Transverse colon (tissue), 4 donors: ENCODE results near the gene PARP4. TPM values are rescaled to one million over a fixed set of nuclear protein-coding genes. Genes with fewer than 3 reads are reported as not detected.
"Not testable (repeated sequence)": the region's sequence is repeated elsewhere in the genome, so short reads cannot be mapped to it uniquely, and the experiment has no call there.

Source experiments
- DNase-seq: peaks from one replicate; pipeline ENCODE4 v3.0.0-alpha.2; 2019
- H3K27ac ChIP-seq, 4 donors: fragments of 200-600 bp; sonication (generic); 2 replicates each; pipeline ENCODE4 v1.5.1; 2016 to 2018; ENCODE audit warnings: inconsistent platforms in 4 of 4
- H3K27me3 ChIP-seq: fragments of 200-600 bp; sonication (generic); 2 replicates; pipeline ENCODE4 v1.5.1; 2017; ENCODE audit warnings: inconsistent platforms
- H3K36me3 ChIP-seq, 4 donors: fragments of 200-600 bp; sonication (generic); 2 replicates each; pipeline ENCODE4 v1.5.1; 2017 to 2019; ENCODE audit warnings: inconsistent platforms in 4 of 4
- H3K4me1 ChIP-seq, 4 donors: fragments of 200-600 bp; sonication (generic); 2 replicates each; pipeline ENCODE4 v1.5.1; 2017 to 2020; ENCODE audit warnings: inconsistent platforms in 4 of 4
- H3K4me3 ChIP-seq, 4 donors: fragments of 200-600 bp; sonication (generic); 1 replicate in 1 of 4; 2 replicates in 3 of 4; pipeline versions ENCODE4 v1.5.1 to v1.6.1; 2017 to 2019; ENCODE audit warnings: inconsistent platforms in 4 of 4
- H3K9me3 ChIP-seq, 2 donors: fragments of 200-600 bp; sonication (generic); 2 replicates each; pipeline ENCODE4 v1.5.1; 2017 to 2019; ENCODE audit warnings: inconsistent platforms in 2 of 2
- EP300 ChIP-seq: sonication (generic); formaldehyde crosslinking; IDR thresholded peaks from one replicate; pipeline ENCODE4 v1.6.1; 2017; ENCODE audit warnings: antibody characterized with exemption, low read depth
- POLR2A ChIP-seq: fragments of 450-650 bp; IDR thresholded peaks from one replicate; pipeline ENCODE4 v1.6.1; 2016; ENCODE audit warnings: antibody characterized with exemption, mild to moderate bottlenecking, moderate library complexity
- POLR2AphosphoS5 ChIP-seq, 3 donors: sonication (generic); formaldehyde crosslinking; IDR thresholded peaks; one replicate each; pipeline ENCODE4 v1.6.1; 2016; ENCODE audit warnings: antibody characterized with exemption in 3 of 3
- WGBS, 2 donors: methylation state at CpG; one replicate each; pipeline ENCODE4 v1.1.5; 2018; ENCODE audit warnings: low coverage in 1 of 2; 5-methylcytosine and 5-hydroxymethylcytosine counted together
- in situ Hi-C, 4 donors: fragments of 200-750 bp; cut with MboI; loops; one replicate each; pipeline versions ENCODE4 v1.15.0 to v1.15.1; 2017; ENCODE audit warnings: low sequenced_read_pairs in 3 of 4, low pct_ligation_motif_present in 1 of 4, low pct_unique_long_range_greater_than_20kb in 1 of 4
- intact Hi-C: fragments of 100-400 bp; cut with DNase I; formaldehyde crosslinking; loops from one replicate; pipeline ENCODE4 v1.15.1; 2023; ENCODE audit warnings: low total_unique reads
- total RNA-seq, 4 donors: library from RNA; depleted of rRNA; stranded (reverse); fragments of >200 nt; gene quantifications; one replicate each; pipeline ENCODE4 v1.1.0, GENCODE V29; 2016
- TF ChIP-seq, protein P1 (sequence below), 5 experiments: fragments of 200-600 bp in 3 of 5; fragments of 450-650 bp in 2 of 5; sonication (generic) in 3 of 5; IDR thresholded peaks; 1 replicate in 2 of 5; 2 replicates in 3 of 5; pipeline ENCODE4 v1.5.1; 2016 to 2017; ENCODE audit warnings: antibody characterized with exemption in 5 of 5, inconsistent platforms in 3 of 5, mild to moderate bottlenecking in 2 of 5, moderate library complexity in 1 of 5

The PARP4 gene
- total RNA-seq, 4 donors from 2014 or later, result 120 to 176 (median 147) TPM

DNA sequence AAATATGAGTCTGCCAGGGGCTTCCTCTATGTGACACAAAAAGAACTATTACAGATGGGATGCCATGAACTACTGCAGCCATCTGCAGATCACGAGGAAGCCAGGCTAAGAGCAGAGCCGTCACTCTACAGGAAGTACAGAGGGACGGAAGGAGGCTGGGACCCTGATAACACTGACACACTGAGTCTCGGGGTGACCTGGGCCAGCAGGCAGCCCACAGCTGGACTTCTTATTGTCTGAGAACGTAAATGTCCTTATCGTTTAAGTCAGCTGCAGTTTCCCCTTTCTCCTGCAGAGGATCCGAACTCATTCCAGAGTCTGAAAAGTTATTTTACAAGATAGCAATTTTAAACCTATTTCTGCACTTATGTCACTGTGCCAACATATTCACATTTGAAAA is 20.7 kb downstream of the PARP4 start:
- H3K36me3 ChIP-seq, result peaks cover 0 to 83% (median 42%) of the 10 kb centered on the region in 4 donors
- in situ Hi-C loops (loop anchor here in 1 of 4 donors (25.0 kb wide), 1 partner anchor 205 kb away; no protein-coding TSS in a partner anchor), intact Hi-C loops (no loop called here)
- H3K9me3 ChIP-seq, result no peaks in the 10 kb centered on the region
- TF ChIP-seq POLR2AphosphoS5 (IDR thresholded peaks at IDR 0.05), result no peak
- H3K27ac ChIP-seq, result no peak overlapping the region
- no peaks in the 10 kb centered on the region for H3K27me3 ChIP-seq
- H3K4me1 ChIP-seq, result no peaks in the 10 kb centered on the region
- H3K4me3 ChIP-seq, result no peak overlapping the region
- WGBS, 2 donors, result 82% methylated on average over 7 of the region's 7 CpGs; no CpG with 5 or more reads in 1 of the 2 donors
- DNase-seq, result no peak

DNA sequence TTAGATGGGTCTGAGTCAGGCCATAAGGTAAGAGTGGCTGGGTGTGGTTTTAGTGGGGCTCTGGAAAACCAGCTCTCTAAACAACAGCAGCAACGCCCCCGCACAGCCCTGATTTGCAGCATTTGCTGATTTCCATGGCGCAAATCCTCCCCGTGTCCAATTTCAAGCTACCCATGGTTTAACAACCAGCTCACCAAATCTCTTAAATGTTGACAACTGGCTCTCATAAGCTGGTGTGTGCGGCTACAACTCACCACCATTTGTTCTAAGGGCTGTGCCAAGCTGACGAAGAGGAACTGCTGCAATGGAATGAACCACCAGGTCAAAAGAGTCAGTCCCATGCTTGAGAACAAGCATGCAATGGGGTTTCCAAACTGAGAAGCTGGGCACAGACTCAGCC is 22.9 kb downstream of the PARP4 start:
- TF ChIP-seq, protein P1, sequence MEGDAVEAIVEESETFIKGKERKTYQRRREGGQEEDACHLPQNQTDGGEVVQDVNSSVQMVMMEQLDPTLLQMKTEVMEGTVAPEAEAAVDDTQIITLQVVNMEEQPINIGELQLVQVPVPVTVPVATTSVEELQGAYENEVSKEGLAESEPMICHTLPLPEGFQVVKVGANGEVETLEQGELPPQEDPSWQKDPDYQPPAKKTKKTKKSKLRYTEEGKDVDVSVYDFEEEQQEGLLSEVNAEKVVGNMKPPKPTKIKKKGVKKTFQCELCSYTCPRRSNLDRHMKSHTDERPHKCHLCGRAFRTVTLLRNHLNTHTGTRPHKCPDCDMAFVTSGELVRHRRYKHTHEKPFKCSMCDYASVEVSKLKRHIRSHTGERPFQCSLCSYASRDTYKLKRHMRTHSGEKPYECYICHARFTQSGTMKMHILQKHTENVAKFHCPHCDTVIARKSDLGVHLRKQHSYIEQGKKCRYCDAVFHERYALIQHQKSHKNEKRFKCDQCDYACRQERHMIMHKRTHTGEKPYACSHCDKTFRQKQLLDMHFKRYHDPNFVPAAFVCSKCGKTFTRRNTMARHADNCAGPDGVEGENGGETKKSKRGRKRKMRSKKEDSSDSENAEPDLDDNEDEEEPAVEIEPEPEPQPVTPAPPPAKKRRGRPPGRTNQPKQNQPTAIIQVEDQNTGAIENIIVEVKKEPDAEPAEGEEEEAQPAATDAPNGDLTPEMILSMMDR (IDR thresholded peaks at IDR 0.05), result no peak
- TF ChIP-seq POLR2AphosphoS5 (IDR thresholded peaks at IDR 0.05), result no peak
- TF ChIP-seq POLR2A, result no peak
- no peak for TF ChIP-seq EP300
- Histone ChIP-seq H3K4me3 (no peak overlapping the region), H3K4me1 (no peaks in the 10 kb centered on the region), H3K9me3 (no peaks in the 10 kb centered on the region), H3K36me3 (peaks cover 0 to 88% (median 45%) of the 10 kb centered on the region in 4 donors), H3K27me3 (no peaks in the 10 kb centered on the region), H3K27ac (no peak overlapping the region)
- 95% methylated on average over 6 of the region's 6 CpGs; no CpG with 5 or more reads in 1 of the 2 donors for WGBS, 2 donors
- intact Hi-C loops, result no loop called here
- in situ Hi-C loops, result loop anchor here in 1 of 4 donors (25.0 kb wide), 1 partner anchor 202 kb away; no protein-coding TSS in a partner anchor
- no peak for DNase-seq

GRCh38 chr13:24488092-24488491 is 24.5 kb downstream of the PARP4 start:
- H3K9me3 ChIP-seq, H3K27ac ChIP-seq, H3K4me3 ChIP-seq, H3K27me3 ChIP-seq, intact Hi-C loops, H3K4me1 ChIP-seq, DNase-seq: not testable (repeated sequence)
- in situ Hi-C loops, result loop anchor here in 1 of 4 donors (25.0 kb wide), 1 partner anchor 201 kb away; no protein-coding TSS in a partner anchor
- peaks cover 0 to 85% (median 42%) of the 10 kb centered on the region in 4 donors for H3K36me3 ChIP-seq
- WGBS, 2 donors, result 73 to 100% methylated on average over 1 to 4 of the region's 8 CpGs

- intact Hi-C loops, result loop anchor here (2.0 kb wide), 1 partner anchor 73 kb away; no protein-coding TSS in a partner anchor
- in situ Hi-C loops, result loop anchor here in 1 of 4 donors (25.0 kb wide), 1 partner anchor 199 kb away; no protein-coding TSS in a partner anchor
- not testable (repeated sequence) for H3K4me1 ChIP-seq, H3K4me3 ChIP-seq, H3K9me3 ChIP-seq, H3K27me3 ChIP-seq, DNase-seq, H3K27ac ChIP-seq
- 89 to 93% methylated on average over 3 of the region's 3 CpGs for WGBS, 2 donors
- H3K36me3 ChIP-seq, result peaks cover 0 to 80% (median 39%) of the 10 kb centered on the region in 4 donors
Observed at GRCh38 chr13:24486017-24486657, 26.4 kb downstream of the PARP4 start.

GRCh38 chr13:24473686-24474085 is 38.9 kb downstream of the PARP4 start:
- TF ChIP-seq POLR2AphosphoS5 (IDR thresholded peaks at IDR 0.05), result no peak
- TF ChIP-seq EP300, result no peak
- no peak for TF ChIP-seq POLR2A
- TF ChIP-seq, protein P1 (IDR thresholded peaks at IDR 0.05), result no peak
- H3K4me1 ChIP-seq, result no peaks in the 10 kb centered on the region
- intact Hi-C loops (no loop called here), in situ Hi-C loops (no loop called here)
- no peaks in the 10 kb centered on the region for H3K9me3 ChIP-seq
- 79 to 100% methylated on average over 1 to 5 of the region's 5 CpGs for WGBS, 2 donors
- H3K36me3 ChIP-seq, result peaks cover 0 to 64% (median 31%) of the 10 kb centered on the region in 4 donors
- no peak overlapping the region for H3K4me3 ChIP-seq
- H3K27ac ChIP-seq, result no peak overlapping the region
- DNase-seq, result no peak
- H3K27me3 ChIP-seq, result no peaks in the 10 kb centered on the region

DNA sequence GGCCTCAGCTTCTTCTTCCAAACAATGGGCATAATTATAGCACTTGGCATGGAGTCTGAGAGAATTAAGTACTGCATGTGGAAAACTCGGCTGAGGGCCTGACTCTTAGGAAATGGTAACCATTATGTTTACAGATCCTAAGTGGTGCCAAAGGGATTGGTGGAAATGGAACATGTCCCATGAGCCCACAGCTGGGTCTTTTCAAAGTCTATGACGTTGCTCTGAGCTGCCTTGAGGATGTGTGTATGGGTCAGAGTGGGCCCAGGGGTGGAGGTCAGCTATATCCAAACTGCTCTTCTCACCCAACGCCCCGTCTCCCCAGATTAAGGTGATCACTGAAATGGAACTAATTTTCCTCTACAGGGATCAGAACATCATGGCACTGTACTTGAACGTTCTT is 40.4 kb downstream of the PARP4 start:
- intact Hi-C loops, DNase-seq, H3K9me3 ChIP-seq, H3K4me1 ChIP-seq, in situ Hi-C loops, H3K4me3 ChIP-seq, H3K27me3 ChIP-seq, H3K27ac ChIP-seq: not testable (repeated sequence)
- peaks cover 0 to 58% (median 29%) of the 10 kb centered on the region in 4 donors for H3K36me3 ChIP-seq
- 68% methylated on average over 5 of the region's 5 CpGs; no CpG with 5 or more reads in 1 of the 2 donors for WGBS, 2 donors
